NCI-H2171 treated with DMSO at 0.1 percent for 48 hours (cell line): ENCODE data around the gene TMED7.

Source experiments
- DNase-seq: peaks from one replicate; lab custom pipeline; 2025; lab: John Stamatoyannopoulos, UW

Gene TMED7

GRCh38 chr5:115627295-115627865, 1.5 kb upstream of the TMED7 start:
- no peak for DNase-seq

DNA sequence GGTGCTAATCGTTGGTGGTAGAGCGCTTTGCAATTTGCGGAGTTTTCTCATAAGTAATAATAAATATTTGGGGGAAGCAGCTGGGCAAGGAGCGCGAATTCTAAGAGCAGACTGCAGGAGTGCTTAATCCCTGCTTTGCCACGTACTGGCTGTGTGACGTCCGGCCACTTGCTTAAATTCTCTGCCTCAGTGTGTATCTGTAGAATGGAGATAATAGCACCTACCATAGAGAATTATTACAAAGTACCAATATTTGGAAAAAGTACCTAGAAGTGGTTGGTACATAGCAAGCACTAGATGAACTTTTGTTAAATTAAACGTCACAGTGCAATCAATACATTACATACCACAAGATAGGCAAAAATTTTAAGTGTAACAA, 598 bp upstream of the TMED7 start:
- DNase-seq = no peak

- no peak for DNase-seq
Observed at GRCh38 chr5:115624994-115625393, 842 bp downstream of the TMED7 start.

DNA sequence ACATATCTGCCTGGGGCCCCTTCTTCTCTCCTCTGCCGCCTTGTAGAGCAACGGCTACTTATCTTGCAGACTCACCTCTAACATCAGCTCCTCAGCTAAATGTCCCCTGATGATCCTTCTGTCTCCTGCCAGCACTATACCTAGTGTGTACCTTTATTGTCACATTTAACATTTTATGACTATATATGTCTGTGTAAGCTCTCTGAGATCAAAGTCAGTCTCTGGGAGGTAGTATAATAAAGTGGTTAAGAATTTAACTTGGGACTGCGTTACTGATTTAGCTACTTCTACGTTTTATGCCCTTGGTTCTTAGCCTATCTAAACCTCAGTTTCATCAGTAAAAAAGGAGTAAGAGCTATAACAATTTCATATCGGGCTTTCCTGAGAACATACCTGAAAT, 2.2 kb downstream of the TMED7 start:
- no peak for DNase-seq

DNA sequence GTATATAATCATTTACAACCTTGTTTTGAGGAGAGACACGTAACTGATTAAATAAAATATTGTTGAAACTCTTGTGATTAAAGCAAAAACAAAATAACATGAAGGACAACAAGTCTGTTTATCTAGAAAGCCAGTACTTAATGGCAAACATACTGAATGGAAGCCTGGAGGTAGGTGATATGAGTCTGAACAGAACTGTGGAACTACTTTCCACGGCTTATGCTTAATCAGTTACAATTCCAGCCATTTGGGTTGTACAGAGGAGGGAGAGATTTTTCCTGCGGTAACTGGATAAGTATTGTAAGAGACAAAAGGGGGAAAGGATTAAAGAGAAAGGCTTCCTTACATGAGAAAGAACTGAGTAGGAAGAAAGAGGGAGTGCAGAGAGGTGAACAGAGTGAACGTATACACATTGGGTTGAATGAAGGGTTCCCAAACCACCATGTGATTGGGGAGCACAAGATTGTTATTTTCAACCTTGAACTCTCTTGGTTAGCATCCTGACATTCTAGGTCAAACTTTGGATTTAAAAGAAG, 4.4 kb downstream of the TMED7 start:
- DNase-seq = no peak

GRCh38 chr5:115616892-115617291, 8.9 kb downstream of the TMED7 start:
- no peak for DNase-seq

DNA sequence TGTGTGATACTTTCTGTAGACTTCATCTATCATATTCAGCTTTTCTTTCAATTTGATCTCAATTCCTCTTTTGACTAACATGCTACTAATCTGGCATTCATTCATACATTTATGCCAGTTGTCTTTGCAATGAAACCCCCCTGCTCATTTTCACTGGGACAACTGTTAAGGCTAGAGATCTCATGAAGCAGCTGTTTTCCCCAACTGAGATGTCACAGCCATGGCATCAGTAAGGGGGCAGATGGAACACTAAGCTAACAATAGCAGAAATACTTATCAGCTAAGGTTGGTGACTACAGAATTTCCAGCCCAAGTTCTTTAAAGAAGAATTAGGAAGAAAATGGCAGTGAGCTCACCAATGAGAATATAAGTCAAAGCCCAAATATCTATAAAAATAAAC, 9.4 kb downstream of the TMED7 start:
- DNase-seq = no peak

- DNase-seq = no peak
Observed at GRCh38 chr5:115611873-115612272, 14.0 kb downstream of the TMED7 start.

GRCh38 chr5:115607935-115608334, 17.9 kb downstream of the TMED7 start:
- no peak for DNase-seq

- DNase-seq = no peak
Observed at GRCh38 chr5:115605436-115605835, 20.4 kb downstream of the TMED7 start.

DNA sequence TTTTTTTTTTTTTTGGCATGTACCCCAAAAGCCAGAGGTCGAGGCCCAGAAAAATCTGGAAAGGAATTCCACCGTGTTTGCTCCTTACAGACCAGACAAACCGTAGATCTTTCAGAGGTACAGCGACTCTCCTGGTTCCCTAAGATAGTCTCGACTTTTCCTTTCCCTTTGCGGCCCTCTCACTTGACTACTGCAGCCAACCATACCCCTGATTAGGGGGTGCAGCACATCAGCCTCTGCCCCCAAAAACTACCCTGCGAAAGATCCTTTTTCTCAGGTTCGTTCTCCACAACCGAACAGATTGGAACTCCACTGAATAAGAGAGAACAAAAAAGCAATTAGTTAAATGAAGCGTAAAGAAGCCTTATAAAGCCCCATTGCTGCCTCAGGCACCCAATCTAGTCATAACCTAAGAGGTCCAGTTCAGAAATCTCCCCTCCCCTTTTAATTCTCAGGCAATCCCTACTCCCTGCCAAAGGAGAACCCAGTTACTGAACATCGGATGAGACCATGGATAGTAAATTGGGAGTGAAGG, 23.2 kb downstream of the TMED7 start:
- DNase-seq = peak; percentile 3

- DNase-seq = peak; percentile 10
Observed at GRCh38 chr5:115601701-115602590, 23.9 kb downstream of the TMED7 start, which contains the start of gene TICAM2. Gene TICAM2, minus strand, starts transcription at chr5:115602479. Its CDS starts 21,223 bp downstream, at chr5:115581256.

DNA sequence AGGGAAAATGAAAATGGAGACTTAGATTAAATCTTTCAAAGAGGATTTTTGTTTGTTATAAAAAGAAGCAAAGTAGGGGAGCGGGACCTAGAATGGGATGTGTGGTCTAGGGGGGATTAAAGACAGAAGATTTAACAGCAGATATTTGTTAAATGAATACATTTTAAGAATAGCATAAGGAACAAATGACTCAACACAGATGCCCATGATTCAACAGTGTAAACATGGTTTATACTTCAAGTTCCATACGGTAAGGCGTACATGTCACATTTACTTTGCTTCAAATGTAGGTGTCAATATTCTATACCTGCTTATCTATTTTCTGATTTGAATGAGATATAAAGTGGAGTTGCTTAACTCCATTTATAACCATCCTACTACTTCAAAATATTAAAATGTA, 25.1 kb downstream of the TMED7 start:
- DNase-seq = no peak

- no peak for DNase-seq
Observed at GRCh38 chr5:115599924-115600323, 25.9 kb downstream of the TMED7 start.

DNA sequence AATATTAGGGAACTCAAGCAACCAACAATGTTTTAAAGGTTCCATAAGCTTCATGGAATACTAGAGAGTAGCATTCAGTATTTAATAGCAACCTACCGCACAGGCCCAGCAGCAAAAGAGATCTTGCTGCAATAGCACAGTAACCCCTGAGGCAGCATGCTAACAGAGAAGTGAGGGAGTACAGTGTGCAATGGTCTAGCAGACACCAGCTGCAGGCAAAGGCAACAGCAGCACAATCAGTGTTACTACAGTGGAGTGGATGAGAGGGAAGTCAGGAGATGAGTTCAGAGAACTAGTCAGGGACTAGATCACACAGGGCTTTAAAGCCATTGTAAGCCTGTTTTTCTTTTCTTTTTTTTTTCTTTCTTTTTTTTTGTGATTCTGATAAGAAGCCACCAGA, 26.3 kb downstream of the TMED7 start:
- no peak for DNase-seq

- no peak for DNase-seq
Observed at GRCh38 chr5:115594128-115595047, 31.4 kb downstream of the TMED7 start.

- DNase-seq = no peak
Observed at GRCh38 chr5:115589043-115589442, 36.8 kb downstream of the TMED7 start.

DNA sequence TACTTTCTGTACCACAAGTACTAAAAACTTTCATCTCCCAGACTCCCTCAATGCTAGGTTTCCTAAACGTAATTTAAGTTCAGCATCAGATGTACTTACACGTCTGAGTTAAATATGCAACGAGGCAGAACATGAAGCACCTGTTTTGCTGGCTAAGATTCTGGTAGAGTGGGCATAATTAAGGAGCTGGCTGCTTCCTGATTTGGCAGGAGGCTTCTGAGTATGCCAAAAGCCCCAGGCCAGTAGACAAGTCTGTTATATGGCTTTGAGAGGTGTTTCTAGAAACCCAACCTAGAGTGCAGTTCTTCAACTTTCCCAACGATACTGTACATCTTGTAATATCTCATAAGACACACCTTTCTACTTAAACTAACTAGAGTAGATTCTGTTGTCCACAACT, 37.2 kb downstream of the TMED7 start:
- DNase-seq = peak; percentile 23

GRCh38 chr5:115586525-115587146, 39.2 kb downstream of the TMED7 start:
- DNase-seq = peak; percentile 29

GRCh38 chr5:115585265-115585664, 40.6 kb downstream of the TMED7 start:
- no peak for DNase-seq

- no peak for DNase-seq
Observed at GRCh38 chr5:115584501-115584900, 41.3 kb downstream of the TMED7 start.
